H9 (cell line): ENCODE results near the gene PRB2. TPM values are rescaled to one million over a fixed set of nuclear protein-coding genes. Genes with fewer than 3 reads are reported as not detected.
"Not testable (repeated sequence)": the region's sequence is repeated elsewhere in the genome, so short reads cannot be mapped to it uniquely, and the experiment has no call there.

Source experiments
- DNase-seq: peaks from one replicate; pipeline ENCODE4 v3.0.0-alpha.2; 2017
- H2AFZ ChIP-seq: one replicate; pipeline ENCODE4 v1.6.1; 2013; ENCODE audit warnings: mild to moderate bottlenecking, low read length, control low read depth, moderate library complexity
- H2AK5ac ChIP-seq: 2 replicates; pipeline ENCODE4 v1.6.1; 2013; ENCODE audit warnings: low read length, control low read depth, mixed read lengths; ENCODE audit not compliant: insufficient read length
- H2BK120ac ChIP-seq: one replicate; pipeline ENCODE4 v1.6.1; 2013; ENCODE audit warnings: low read depth, mild to moderate bottlenecking, low read length, control low read depth, inconsistent platforms; ENCODE audit not compliant: poor library complexity, severe bottlenecking
- H2BK12ac ChIP-seq: 2 replicates; pipeline ENCODE4 v1.6.1; 2013; ENCODE audit warnings: low read length, control low read depth, mixed read lengths, low read depth; ENCODE audit not compliant: insufficient read length
- H2BK15ac ChIP-seq: 2 replicates; pipeline ENCODE4 v1.6.1; 2013; ENCODE audit warnings: low read depth, low read length, control low read depth
- H2BK20ac ChIP-seq: one replicate; pipeline ENCODE4 v1.6.1; 2013; ENCODE audit warnings: low read depth, mild to moderate bottlenecking, low read length, control low read depth, inconsistent platforms; ENCODE audit not compliant: poor library complexity, severe bottlenecking
- H2BK5ac ChIP-seq: 2 replicates; pipeline ENCODE4 v1.6.1; 2013; ENCODE audit warnings: low read length, control low read depth, mixed read lengths; ENCODE audit not compliant: insufficient read length
- H3K14ac ChIP-seq: 2 replicates; pipeline ENCODE4 v1.6.1; 2013; ENCODE audit warnings: low read length, control low read depth; ENCODE audit not compliant: insufficient read depth
- H3K18ac ChIP-seq: 2 replicates; pipeline ENCODE4 v1.6.1; 2013; ENCODE audit warnings: low read depth, mild to moderate bottlenecking, mixed read lengths, low read length, control low read depth; ENCODE audit not compliant: insufficient read length
- H3K23ac ChIP-seq: 2 replicates; pipeline ENCODE4 v1.6.1; 2013; ENCODE audit warnings: low read length, control low read depth, mixed read lengths, low read depth; ENCODE audit not compliant: insufficient read length
- H3K23me2 ChIP-seq: 2 replicates; pipeline ENCODE4 v1.6.1; 2013; ENCODE audit warnings: low read depth, mild to moderate bottlenecking, mixed read lengths, low read length, control low read depth; ENCODE audit not compliant: insufficient read length, poor library complexity, severe bottlenecking
- H3K27ac ChIP-seq: 2 replicates; pipeline ENCODE4 v1.5.1; 2013; ENCODE audit warnings: low read length, control low read depth, mixed read lengths, low read depth; ENCODE audit not compliant: insufficient read length
- H3K27me3 ChIP-seq: 2 replicates; pipeline ENCODE4 v1.6.1; 2013; ENCODE audit warnings: low read length, control low read depth, inconsistent platforms; ENCODE audit not compliant: insufficient read depth
- H3K4ac ChIP-seq: 2 replicates; pipeline ENCODE4 v1.6.1; 2013; ENCODE audit warnings: low read depth, mild to moderate bottlenecking, control low read depth, inconsistent platforms, low read length, moderate library complexity
- H3K4me1 ChIP-seq: 2 replicates; pipeline ENCODE4 v1.6.1; 2013; ENCODE audit warnings: low read length, control low read depth, inconsistent platforms; ENCODE audit not compliant: insufficient read depth
- H3K4me2 ChIP-seq: 2 replicates; pipeline ENCODE4 v1.6.1; 2013; ENCODE audit warnings: low read length, control low read depth, mixed read lengths; ENCODE audit not compliant: insufficient read length, insufficient read depth
- H3K56ac ChIP-seq: 2 replicates; pipeline ENCODE4 v1.6.1; 2013; ENCODE audit warnings: low read depth, mild to moderate bottlenecking, mixed read lengths, low read length, control low read depth; ENCODE audit not compliant: insufficient read length
- H3K79me1 ChIP-seq: 2 replicates; pipeline ENCODE4 v1.6.1; 2013; ENCODE audit warnings: low read depth, mild to moderate bottlenecking, moderate library complexity, low read length, control low read depth, inconsistent platforms; ENCODE audit not compliant: insufficient read depth, poor library complexity, severe bottlenecking
- H3K79me2 ChIP-seq: 2 replicates; pipeline ENCODE4 v1.6.1; 2013; ENCODE audit warnings: low read length, control low read depth, inconsistent platforms; ENCODE audit not compliant: insufficient read depth
- H3K9ac ChIP-seq: 2 replicates; pipeline ENCODE4 v1.6.1; 2013; ENCODE audit warnings: low read length, control low read depth, mixed read lengths; ENCODE audit not compliant: insufficient read length; ENCODE audit errors: extremely low read depth
- H3K9me3 ChIP-seq: one replicate; pipeline ENCODE4 v1.6.1; 2013; ENCODE audit warnings: low read depth, low read length, inconsistent platforms; ENCODE audit not compliant: control insufficient read depth
- H3T11ph ChIP-seq: one replicate; pipeline ENCODE4 v1.6.1; 2013; ENCODE audit warnings: mild to moderate bottlenecking, low read length, control low read depth, inconsistent platforms
- H4K20me1 ChIP-seq: one replicate; pipeline ENCODE4 v1.6.1; 2013; ENCODE audit not compliant: control insufficient read depth, insufficient read length, insufficient read depth
- H4K5ac ChIP-seq: 2 replicates; pipeline ENCODE4 v1.6.1; 2013; ENCODE audit warnings: low read depth, mild to moderate bottlenecking, mixed read lengths, low read length, control low read depth; ENCODE audit not compliant: insufficient read length
- H4K8ac ChIP-seq: replicated peaks from 2 replicates; pipeline ENCODE4 v1.6.1; 2013; ENCODE audit warnings: low read length, control low read depth, mixed read lengths, low read depth; ENCODE audit not compliant: insufficient read length
- H4K91ac ChIP-seq: 2 replicates; pipeline ENCODE4 v1.6.1; 2013; ENCODE audit warnings: low read depth, mild to moderate bottlenecking, moderate library complexity, mixed read lengths, low read length, control low read depth; ENCODE audit not compliant: insufficient read length
- H3K27ac Mint-ChIP-seq, 3 experiments: 2 replicates in 2 of 3; 3 replicates in 1 of 3; pipeline ENCODE4 v1.8.0; 2020 to 2021; ENCODE audit warnings: mixed read lengths in 3 of 3, mild to moderate bottlenecking in 1 of 3, moderate library complexity in 1 of 3
- H3K27me3 Mint-ChIP-seq: 2 replicates; pipeline ENCODE4 v1.8.0; 2021; ENCODE audit warnings: low read depth, mild to moderate bottlenecking, moderate library complexity, mixed read lengths
- H3K36me3 Mint-ChIP-seq, 3 experiments: 2 replicates in 2 of 3; 3 replicates in 1 of 3; pipeline ENCODE4 v1.8.0; 2020 to 2021; ENCODE audit warnings: low read depth in 3 of 3, mixed read lengths in 3 of 3; ENCODE audit not compliant: insufficient read depth in 1 of 3
- H3K4me1 Mint-ChIP-seq, 2 experiments: 2 replicates each; pipeline ENCODE4 v1.8.0; 2020; ENCODE audit warnings: mixed read lengths in 2 of 2
- H3K4me3 Mint-ChIP-seq, 2 experiments: 2 replicates in 1 of 2; 3 replicates in 1 of 2; pipeline ENCODE4 v1.8.0; 2020 to 2021; ENCODE audit warnings: mild to moderate bottlenecking in 2 of 2, mixed read lengths in 2 of 2, moderate library complexity in 1 of 2
- H3K9me3 Mint-ChIP-seq, 2 experiments: 2 replicates in 1 of 2; 3 replicates in 1 of 2; pipeline ENCODE4 v1.8.0; 2020; ENCODE audit warnings: mild to moderate bottlenecking in 2 of 2, mixed read lengths in 2 of 2, moderate library complexity in 1 of 2
- WGBS: extraction: QIAGEN DNeasy Blood & Tissue Kit; methylation state at CpG from one replicate; pipeline ENCODE4 v1.1.7; 2013; ENCODE audit warnings: missing lambda C conversion rate, low lambda C conversion rate, mixed read lengths; ENCODE audit not compliant: insufficient read length; ENCODE audit errors: extremely low coverage; 5-methylcytosine and 5-hydroxymethylcytosine counted together
- long read RNA-seq: library from polyadenylated mRNA; unstranded; transcript quantifications from one replicate; pipeline ENCODE4 v2.0.0, GENCODE V29; 2020
- total RNA-seq: library from RNA; stranded (reverse); gene quantifications from 2 replicates; pipeline ENCODE4 v1.2.1, GENCODE V29; 2021

The PRB2 gene
- not detected in 2 replicates for total RNA-seq
- long read RNA-seq = 0 reads

DNA sequence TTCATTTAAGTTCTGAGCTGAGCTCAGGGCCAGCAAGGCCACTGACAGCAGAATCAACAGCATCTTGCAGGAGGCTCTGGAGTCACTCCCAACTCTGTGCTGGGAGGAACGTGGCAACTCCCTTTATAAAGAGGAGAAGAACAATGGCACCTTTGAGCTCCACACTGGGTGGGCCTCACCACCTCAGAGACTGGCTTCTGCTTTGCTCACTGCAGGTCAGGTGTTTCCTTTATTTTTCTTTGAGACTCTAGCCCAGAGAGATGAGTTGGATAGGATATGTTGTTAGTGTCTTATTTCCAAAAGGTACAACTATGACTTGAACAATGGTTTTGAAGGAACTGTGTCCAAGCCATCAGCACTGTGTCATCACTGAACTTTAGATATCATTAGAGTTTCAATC is at the start of gene PRB2:
PRB2 (minus strand) TSS at position 101 of the 400 bp plus-strand sequence; CDS start at position 63, 38 bp downstream.
- H4K8ac ChIP-seq, H3K79me2 ChIP-seq, H3K27me3 Mint-ChIP-seq, H3K27ac Mint-ChIP-seq, DNase-seq, H2BK20ac ChIP-seq, H3K4me2 ChIP-seq, H3K18ac ChIP-seq, H3K27me3 ChIP-seq, H3K79me1 ChIP-seq, H4K5ac ChIP-seq, H3K27ac ChIP-seq, H4K91ac ChIP-seq, H3K4ac ChIP-seq, H3K56ac ChIP-seq, H3K4me3 Mint-ChIP-seq, H4K20me1 ChIP-seq, H3K23ac ChIP-seq, H3K14ac ChIP-seq, H2BK12ac ChIP-seq, H2AK5ac ChIP-seq, H3K9ac ChIP-seq, H2BK120ac ChIP-seq, H3T11ph ChIP-seq, H3K4me1 Mint-ChIP-seq, H3K9me3 ChIP-seq, H3K9me3 Mint-ChIP-seq, H3K4me1 ChIP-seq, H2BK15ac ChIP-seq, H2AFZ ChIP-seq, H2BK5ac ChIP-seq, H3K23me2 ChIP-seq, H3K36me3 Mint-ChIP-seq: not testable (repeated sequence)
- no CpG with 5 or more reads among the region's 1 CpG for WGBS
